Stomach (tissue), 9 donors: ENCODE measurements around the gene RNF141. TPM values are rescaled to one million over a fixed set of nuclear protein-coding genes. Genes with fewer than 3 reads are reported as not detected.

Experiments
- DNase-seq, 2 donors: peaks; one replicate each; pipeline versions ENCODE4 v3.0.0 to v3.0.0-alpha.2; 2013 to 2019
- H3K27ac ChIP-seq, 5 donors: fragments of 200-600 bp in 4 of 5; sonication (generic) in 4 of 5; one replicate each; pipeline ENCODE4 v1.5.1; 2013 to 2019; ENCODE audit warnings: mild to moderate bottlenecking in 1 of 5, moderate library complexity in 1 of 5
- H3K27me3 ChIP-seq, 3 donors: fragments of 200-600 bp; sonication (generic); one replicate each; pipeline ENCODE4 v1.5.1; 2017 to 2019; ENCODE audit warnings: mixed run types in 1 of 3
- H3K36me3 ChIP-seq, 4 donors: fragments of 200-600 bp; sonication (generic); 1 replicate in 3 of 4; 2 replicates in 1 of 4; pipeline ENCODE4 v1.5.1; 2016 to 2019
- H3K4me1 ChIP-seq, 4 donors: fragments of 200-600 bp; sonication (generic); one replicate each; pipeline ENCODE4 v1.5.1; 2016 to 2019
- H3K4me3 ChIP-seq, 4 donors: fragments of 200-600 bp; sonication (generic) in 3 of 4; one replicate each; pipeline ENCODE4 v1.5.1; 2016 to 2019; ENCODE audit warnings: mild to moderate bottlenecking in 1 of 4
- H3K9me3 ChIP-seq, 4 donors: fragments of 200-600 bp; sonication (generic); one replicate each; pipeline ENCODE4 v1.5.1; 2016 to 2019
- CTCF ChIP-seq, 7 experiments: fragments of 450-650 bp in 4 of 7; fragments of 200-600 bp in 3 of 7; sonication (generic) in 3 of 7; IDR thresholded peaks; one replicate each; pipeline ENCODE4 v1.5.1; 2016 to 2019; ENCODE audit warnings: antibody characterized with exemption in 7 of 7, control low read depth in 2 of 7, mild to moderate bottlenecking in 1 of 7
- EP300 ChIP-seq: sonication (generic); formaldehyde crosslinking; IDR thresholded peaks from one replicate; pipeline ENCODE4 v1.6.1; 2017; ENCODE audit warnings: antibody characterized with exemption
- POLR2A ChIP-seq, 4 donors: fragments of 450-650 bp; IDR thresholded peaks; one replicate each; pipeline ENCODE4 v1.6.1; 2016; ENCODE audit warnings: antibody characterized with exemption in 4 of 4, control low read depth in 2 of 4, mild to moderate bottlenecking in 1 of 4, moderate library complexity in 1 of 4
- POLR2AphosphoS5 ChIP-seq, 3 donors: sonication (generic); formaldehyde crosslinking; IDR thresholded peaks; one replicate each; pipeline ENCODE4 v1.6.1; 2016; ENCODE audit warnings: antibody characterized with exemption in 3 of 3
- WGBS, 5 donors: extraction: QIAGEN DNeasy Blood & Tissue Kit in 3 of 5; methylation state at CpG; one replicate each; pipeline versions ENCODE4 v1.1.5 to v1.1.7; 2013 to 2018; 5-methylcytosine and 5-hydroxymethylcytosine counted together
- intact Hi-C: fragments of 100-400 bp; cut with DNase I; formaldehyde crosslinking; loops from one replicate; pipeline ENCODE4 v1.15.1; 2023; ENCODE audit warnings: low total_unique reads
- polyA plus RNA-seq, 3 donors: library from polyadenylated mRNA; stranded (reverse); fragments of 200-250 nt; gene quantifications; one replicate each; pipeline ENCODE4 v1.2.3, GENCODE V29; 2013
- total RNA-seq, 5 donors: library from RNA; depleted of rRNA; stranded (reverse); fragments of >200 nt; gene quantifications; one replicate each; pipeline versions ENCODE4 v1.1.0 to v1.2.3, GENCODE V29; 2014 to 2016
- donor health status: healthy with polysubstance abuse.
- donor health status: Bipolar disorder and iron deficiency.
- donor health status: healthy.

RNF141 gene
- total and polyA plus RNA-seq, 8 donors, result 6.4 to 71.2 (median 19.1) TPM

- 45 to 79% (median 71%) methylated on average over 3 of the region's 3 CpGs for WGBS, 5 donors
- no peak for TF ChIP-seq EP300
- TF ChIP-seq POLR2AphosphoS5 (IDR thresholded peaks at IDR 0.05), result no peak
- no peak for TF ChIP-seq CTCF (IDR thresholded peaks at IDR 0.05)
- TF ChIP-seq POLR2A (IDR thresholded peaks at IDR 0.05), result no peak
- peaks cover 0 to 50% (median 24%) of the 10 kb centered on the region in 4 donors for H3K36me3 ChIP-seq
- DNase-seq, result no peak
- no peaks in the 10 kb centered on the region for H3K27me3 ChIP-seq
- no peaks in the 10 kb centered on the region for H3K9me3 ChIP-seq
- no peak overlapping the region for H3K4me3 ChIP-seq
- H3K27ac ChIP-seq, result no peak overlapping the region
- intact Hi-C loops, result no loop called here
- H3K4me1 ChIP-seq, result peaks cover 0 to 5% (median 0%) of the 10 kb centered on the region in 4 donors
Observed at GRCh38 chr11:10478066-10478465, 62.9 kb downstream of the RNF141 start.

GRCh38 chr11:10477690-10478046 lies 63.3 kb downstream of the RNF141 start:
- Histone ChIP-seq H3K9me3 (no peaks in the 10 kb centered on the region), H3K4me3 (no peak overlapping the region), H3K4me1 (peaks cover 0 to 5% (median 0%) of the 10 kb centered on the region in 4 donors), H3K27me3 (no peaks in the 10 kb centered on the region), H3K36me3 (peaks cover 0 to 46% (median 22%) of the 10 kb centered on the region in 4 donors), H3K27ac (no peak overlapping the region)
- intact Hi-C loops, result no loop called here
- no peak for TF ChIP-seq POLR2AphosphoS5 (IDR thresholded peaks at IDR 0.05)
- TF ChIP-seq CTCF (IDR thresholded peaks at IDR 0.05), result no peak
- no peak for TF ChIP-seq EP300
- TF ChIP-seq POLR2A (IDR thresholded peaks at IDR 0.05), result no peak
- WGBS, 5 donors, result 96 to 97% (median 96%) methylated on average over 8 of the region's 8 CpGs
- no peak for DNase-seq

- intact Hi-C loops, result no loop called here
- 59 to 80% (median 64%) methylated on average over 5 of the region's 5 CpGs for WGBS, 5 donors
- Histone ChIP-seq H3K27ac (no peak overlapping the region), H3K9me3 (no peaks in the 10 kb centered on the region), H3K4me1 (peaks cover 0 to 5% (median 0%) of the 10 kb centered on the region in 4 donors), H3K36me3 (peaks cover 0 to 42% (median 21%) of the 10 kb centered on the region in 4 donors), H3K27me3 (no peaks in the 10 kb centered on the region), H3K4me3 (no peak overlapping the region)
- DNase-seq, result no peak
- TF ChIP-seq POLR2AphosphoS5 (IDR thresholded peaks at IDR 0.05), result no peak
- no peak for TF ChIP-seq EP300
- no peak for TF ChIP-seq POLR2A (IDR thresholded peaks at IDR 0.05)
- TF ChIP-seq CTCF (IDR thresholded peaks at IDR 0.05), result no peak
Observed at GRCh38 chr11:10476927-10477689, 63.9 kb downstream of the RNF141 start.

GRCh38 chr11:10476342-10476741 lies 64.6 kb downstream of the RNF141 start:
- Histone ChIP-seq H3K4me3 (no peak overlapping the region), H3K27ac (no peak overlapping the region), H3K9me3 (no peaks in the 10 kb centered on the region), H3K4me1 (peaks cover 0 to 5% (median 0%) of the 10 kb centered on the region in 4 donors), H3K36me3 (peaks cover 0 to 34% (median 17%) of the 10 kb centered on the region in 4 donors), H3K27me3 (no peaks in the 10 kb centered on the region)
- TF ChIP-seq POLR2A (IDR thresholded peaks at IDR 0.05), result no peak
- no peak for TF ChIP-seq POLR2AphosphoS5 (IDR thresholded peaks at IDR 0.05)
- no peak for TF ChIP-seq CTCF (IDR thresholded peaks at IDR 0.05)
- TF ChIP-seq EP300, result no peak
- intact Hi-C loops, result no loop called here
- no peak for DNase-seq
- WGBS, 5 donors, result 94 to 100% (median 97%) methylated on average over 1 of the region's 1 CpG
